Measurements from ENCODE around the gene C19orf67. TPM values are rescaled to one million over a fixed set of nuclear protein-coding genes. Genes with fewer than 3 reads are reported as not detected.
"Not testable (repeated sequence)": the region's sequence is repeated elsewhere in the genome, so short reads cannot be mapped to it uniquely, and the experiment has no call there.

C19orf67 gene
- total RNA-seq, 1 experiment from 2014 or later: not detected

DNA sequence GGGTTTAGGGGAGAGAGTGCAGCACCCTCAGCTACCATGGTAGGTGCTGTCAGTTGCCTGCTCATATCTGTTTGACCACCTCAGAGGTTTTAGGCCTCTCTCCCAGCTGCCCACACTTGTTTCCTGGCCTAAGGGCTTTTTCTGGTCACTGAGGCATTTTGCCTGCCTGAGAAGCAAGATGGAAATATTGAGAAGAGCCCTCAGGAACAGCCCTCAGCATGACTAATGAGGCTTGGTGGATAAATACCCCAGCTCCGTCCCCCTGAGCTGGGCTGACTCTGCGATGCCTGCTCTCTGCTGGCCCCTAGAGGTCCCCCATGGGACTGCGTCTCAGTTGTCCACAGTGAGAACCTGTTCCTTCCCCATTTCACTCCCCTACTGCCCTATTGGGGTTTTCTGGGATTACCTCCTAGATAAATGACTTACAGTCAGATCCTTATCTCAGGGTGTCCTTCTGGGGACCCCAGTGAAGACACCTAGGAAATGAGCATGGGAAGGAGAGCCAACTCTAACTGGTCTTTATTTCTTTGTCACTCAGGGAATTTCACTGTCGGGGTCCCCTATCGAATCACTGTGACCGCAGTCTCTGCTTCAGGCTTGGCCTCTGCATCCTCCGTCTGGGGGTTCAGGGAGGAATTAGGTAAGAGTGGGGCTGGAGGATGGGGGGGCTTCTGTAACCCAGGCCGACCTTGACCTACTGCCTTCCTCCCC lies 37.0 kb downstream of the C19orf67 start:
- peak; percentile 60 for DNase-seq
- CTCF ChIA-PET: interaction anchor here (0.9 kb wide), 1 partner anchor 26 kb away, joined by 3 read pairs; no protein-coding TSS in a partner anchor

DNA sequence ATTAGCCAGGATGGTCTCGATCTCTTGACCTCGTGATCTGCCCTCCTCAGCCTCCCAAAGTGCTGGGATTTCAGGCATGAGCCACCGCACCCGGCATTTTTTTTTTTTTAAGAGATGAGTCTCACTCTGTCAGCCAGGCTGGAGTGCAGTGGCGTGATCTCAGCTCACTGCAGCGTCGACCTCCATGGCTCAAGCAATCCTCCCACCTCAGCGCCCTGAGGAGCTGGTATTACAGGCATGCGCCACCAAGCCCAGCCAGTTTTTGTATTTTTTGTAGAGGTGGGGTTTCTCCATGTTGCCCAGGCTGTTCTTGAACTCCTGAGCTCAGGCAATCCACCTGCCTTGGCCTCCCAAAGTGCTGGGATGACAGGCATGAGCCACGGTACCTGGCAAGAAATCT lies 37.7 kb downstream of the C19orf67 start:
- H3K79me2 ChIP-seq (ENCODE audit: low read length); H3K9ac ChIP-seq (ENCODE audit: low read length); POLR2A ChIA-PET (ENCODE audit: unreplicated experiment); H3K4me3 ChIP-seq (ENCODE audit: low read length); H2AFZ ChIP-seq (ENCODE audit: low read length); DNase-seq; BruUV-seq (replicated peaks); H3K27me3 ChIP-seq (ENCODE audit: low read length); intact Hi-C loops (cut with micrococcal nuclease); H3K4me1 ChIP-seq (ENCODE audit: insufficient read depth, low read length); ATAC-seq; H3F3A ChIP-seq (ENCODE audit: low read length, unreplicated experiment); H3K27ac ChIP-seq (ENCODE audit: low read length); H3K36me3 ChIP-seq (ENCODE audit: low read depth, low read length); H3K9me2 ChIP-seq (replicated peaks; ENCODE audit: low read length); H3K9me3 ChIP-seq (ENCODE audit: low read length); H4K20me1 ChIP-seq (ENCODE audit: low read length); H3K4me2 ChIP-seq (ENCODE audit: low read length): not testable (repeated sequence)
- CTCF ChIA-PET: interaction anchor here (0.9 kb wide), 1 partner anchor 25 kb away, joined by 3 read pairs; no protein-coding TSS in a partner anchor

More for the DNA sequence above, 37.0 kb downstream of the C19orf67 start:
- POLR2A ChIA-PET (ENCODE audit: unreplicated experiment): no interaction called here
- Histone ChIP-seq H3K79me2 (ENCODE audit: low read length) (no peaks in the 10 kb centered on the region), H3F3A (ENCODE audit: low read length, unreplicated experiment) (no peaks in the 10 kb centered on the region), H3K9me2 (replicated peaks; ENCODE audit: low read length) (no peaks in the 10 kb centered on the region), H3K4me2 (ENCODE audit: low read length) (no peak overlapping the region), H3K4me3 (ENCODE audit: low read length) (no peak overlapping the region), H3K36me3 (ENCODE audit: low read depth, low read length) (peaks cover 6% of the 10 kb centered on the region), H2AFZ (ENCODE audit: low read length) (no peak overlapping the region), H3K9ac (ENCODE audit: low read length) (no peak overlapping the region), H4K20me1 (ENCODE audit: low read length) (no peaks in the 10 kb centered on the region), H3K27ac (ENCODE audit: low read length) (no peak overlapping the region), H3K27me3 (ENCODE audit: low read length) (no peaks in the 10 kb centered on the region), H3K9me3 (ENCODE audit: low read length) (peaks cover 4% of the 10 kb centered on the region; the same call in 1 of the 2 replicates), H3K4me1 (ENCODE audit: insufficient read depth, low read length) (no peaks in the 10 kb centered on the region)
- TF ChIP-seq, protein P1, sequence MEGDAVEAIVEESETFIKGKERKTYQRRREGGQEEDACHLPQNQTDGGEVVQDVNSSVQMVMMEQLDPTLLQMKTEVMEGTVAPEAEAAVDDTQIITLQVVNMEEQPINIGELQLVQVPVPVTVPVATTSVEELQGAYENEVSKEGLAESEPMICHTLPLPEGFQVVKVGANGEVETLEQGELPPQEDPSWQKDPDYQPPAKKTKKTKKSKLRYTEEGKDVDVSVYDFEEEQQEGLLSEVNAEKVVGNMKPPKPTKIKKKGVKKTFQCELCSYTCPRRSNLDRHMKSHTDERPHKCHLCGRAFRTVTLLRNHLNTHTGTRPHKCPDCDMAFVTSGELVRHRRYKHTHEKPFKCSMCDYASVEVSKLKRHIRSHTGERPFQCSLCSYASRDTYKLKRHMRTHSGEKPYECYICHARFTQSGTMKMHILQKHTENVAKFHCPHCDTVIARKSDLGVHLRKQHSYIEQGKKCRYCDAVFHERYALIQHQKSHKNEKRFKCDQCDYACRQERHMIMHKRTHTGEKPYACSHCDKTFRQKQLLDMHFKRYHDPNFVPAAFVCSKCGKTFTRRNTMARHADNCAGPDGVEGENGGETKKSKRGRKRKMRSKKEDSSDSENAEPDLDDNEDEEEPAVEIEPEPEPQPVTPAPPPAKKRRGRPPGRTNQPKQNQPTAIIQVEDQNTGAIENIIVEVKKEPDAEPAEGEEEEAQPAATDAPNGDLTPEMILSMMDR (conservative IDR thresholded peaks at IDR 0.05; ENCODE audit: low read depth, low read length): peak; percentile 97
- TF ChIP-seq EZH2 (IDR thresholded peaks at IDR 0.05; ENCODE audit: low read length, unreplicated experiment): no peak
- no peak for TF ChIP-seq EZH2phosphoT487 (IDR thresholded peaks at IDR 0.05; ENCODE audit: borderline replicate concordance, low read length)
- BruUV-seq (replicated peaks): no TSS peak
- peak; percentile 67 for ATAC-seq
- intact Hi-C loops (cut with micrococcal nuclease): no loop called here

DNA sequence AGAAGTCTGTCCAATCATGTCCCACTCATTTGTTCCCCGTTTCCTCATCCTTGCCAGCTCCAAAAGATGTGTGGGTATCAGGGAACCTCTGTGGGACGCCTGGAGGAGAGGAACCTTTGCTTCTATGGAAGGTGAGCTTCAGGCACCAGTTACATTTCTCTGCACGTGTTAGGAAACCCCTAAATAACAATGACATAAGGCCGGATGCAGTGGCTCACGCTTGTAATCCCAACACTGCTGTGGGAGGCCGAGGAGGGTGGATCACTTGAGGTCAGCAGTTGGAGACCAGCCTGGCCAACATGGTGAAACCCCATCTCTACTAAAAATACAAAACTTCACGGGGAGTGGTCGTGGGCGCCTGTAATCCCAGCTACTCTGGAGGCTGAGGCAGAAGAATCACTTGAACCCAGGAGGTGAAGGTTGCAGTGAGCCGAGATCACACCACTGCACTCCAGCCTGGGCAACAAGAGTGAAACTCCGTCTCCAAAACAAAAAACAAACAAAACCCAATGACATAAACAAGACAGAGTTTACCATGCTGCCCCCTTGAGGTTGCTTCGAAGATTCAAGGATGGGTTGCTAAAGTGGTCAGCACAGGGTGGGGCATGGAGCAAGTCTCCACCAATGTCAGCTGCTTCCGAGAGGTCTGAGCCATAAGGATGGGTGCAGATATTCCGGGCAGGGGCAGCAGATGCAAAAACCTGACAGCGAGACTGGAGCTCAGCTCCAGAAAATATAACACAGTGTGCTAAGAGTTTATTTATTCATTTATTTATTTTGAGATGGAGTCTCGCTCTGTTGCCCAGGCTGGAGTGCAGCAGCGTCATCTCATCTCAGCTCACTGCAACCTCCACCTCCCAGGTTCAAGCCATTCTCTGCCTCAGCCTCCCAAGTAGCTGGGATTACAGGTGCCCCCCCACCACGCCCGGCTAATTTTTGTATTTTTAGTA lies 42.6 kb downstream of the C19orf67 start:
- H3K4me2 ChIP-seq (ENCODE audit: low read length); H3K9ac ChIP-seq (ENCODE audit: low read length); BruUV-seq (replicated peaks); H3K36me3 ChIP-seq (ENCODE audit: low read depth, low read length); H3F3A ChIP-seq (ENCODE audit: low read length, unreplicated experiment); H3K4me3 ChIP-seq (ENCODE audit: low read length); H3K4me1 ChIP-seq (ENCODE audit: insufficient read depth, low read length); POLR2A ChIA-PET (ENCODE audit: unreplicated experiment); H4K20me1 ChIP-seq (ENCODE audit: low read length); H3K27me3 ChIP-seq (ENCODE audit: low read length); H3K27ac ChIP-seq (ENCODE audit: low read length); H3K9me2 ChIP-seq (replicated peaks; ENCODE audit: low read length); H3K79me2 ChIP-seq (ENCODE audit: low read length); CTCF ChIA-PET; intact Hi-C loops (cut with micrococcal nuclease); H3K9me3 ChIP-seq (ENCODE audit: low read length): not testable (repeated sequence)
- ATAC-seq: peak; percentile 73
- peak; percentile 69 for DNase-seq
- TF ChIP-seq, protein P1 (conservative IDR thresholded peaks at IDR 0.05; ENCODE audit: low read depth, low read length): peak; percentile 68
- peak overlapping the region; percentile 46; the same call in 1 of the 2 replicates for H2AFZ ChIP-seq (ENCODE audit: low read length)
